Upper lobe of left lung (tissue), 4 donors: ENCODE data around the gene SPACA7.

Experiments
- POLR2A ChIP-seq, 4 donors: fragments of 450-650 bp; IDR thresholded peaks; one replicate each; pipeline ENCODE4 v1.5.1; 2016 to 2017; ENCODE audit warnings: antibody characterized with exemption in 4 of 4, mild to moderate bottlenecking in 2 of 4
- TF ChIP-seq, protein P1 (sequence below), 6 experiments: fragments of 450-650 bp in 4 of 6; fragments of 200-600 bp in 2 of 6; sonication (generic) in 2 of 6; IDR thresholded peaks; one replicate each; pipeline ENCODE4 v1.5.1; 2016 to 2019; ENCODE audit warnings: antibody characterized with exemption in 6 of 6

GRCh38 chr13:112447306-112447705 is 71.2 kb downstream of the SPACA7 start:
- TF ChIP-seq POLR2A (IDR thresholded peaks at IDR 0.05): no peak
- TF ChIP-seq, protein P1, sequence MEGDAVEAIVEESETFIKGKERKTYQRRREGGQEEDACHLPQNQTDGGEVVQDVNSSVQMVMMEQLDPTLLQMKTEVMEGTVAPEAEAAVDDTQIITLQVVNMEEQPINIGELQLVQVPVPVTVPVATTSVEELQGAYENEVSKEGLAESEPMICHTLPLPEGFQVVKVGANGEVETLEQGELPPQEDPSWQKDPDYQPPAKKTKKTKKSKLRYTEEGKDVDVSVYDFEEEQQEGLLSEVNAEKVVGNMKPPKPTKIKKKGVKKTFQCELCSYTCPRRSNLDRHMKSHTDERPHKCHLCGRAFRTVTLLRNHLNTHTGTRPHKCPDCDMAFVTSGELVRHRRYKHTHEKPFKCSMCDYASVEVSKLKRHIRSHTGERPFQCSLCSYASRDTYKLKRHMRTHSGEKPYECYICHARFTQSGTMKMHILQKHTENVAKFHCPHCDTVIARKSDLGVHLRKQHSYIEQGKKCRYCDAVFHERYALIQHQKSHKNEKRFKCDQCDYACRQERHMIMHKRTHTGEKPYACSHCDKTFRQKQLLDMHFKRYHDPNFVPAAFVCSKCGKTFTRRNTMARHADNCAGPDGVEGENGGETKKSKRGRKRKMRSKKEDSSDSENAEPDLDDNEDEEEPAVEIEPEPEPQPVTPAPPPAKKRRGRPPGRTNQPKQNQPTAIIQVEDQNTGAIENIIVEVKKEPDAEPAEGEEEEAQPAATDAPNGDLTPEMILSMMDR (IDR thresholded peaks at IDR 0.05): no peak
